Measurements from ENCODE around the gene RAPGEF3.

Gene RAPGEF3

GRCh38 chr12:47729233-47729632, 29.4 kb downstream of the RAPGEF3 start:
- no peaks in the 10 kb centered on the region for H3K9me3 Mint-ChIP-seq
- H3K36me3 Mint-ChIP-seq (ENCODE audit: low read depth): no peaks in the 10 kb centered on the region
- DNase-seq: no peak
- no peak overlapping the region for H3K27ac Mint-ChIP-seq
- H3K4me1 Mint-ChIP-seq: peaks cover 39% of the 10 kb centered on the region
- peaks cover 4% of the 10 kb centered on the region for H3K27me3 Mint-ChIP-seq (ENCODE audit: low read depth, poor library complexity)
- H3K4me3 Mint-ChIP-seq: no peak overlapping the region
- TF ChIP-seq, protein P1, sequence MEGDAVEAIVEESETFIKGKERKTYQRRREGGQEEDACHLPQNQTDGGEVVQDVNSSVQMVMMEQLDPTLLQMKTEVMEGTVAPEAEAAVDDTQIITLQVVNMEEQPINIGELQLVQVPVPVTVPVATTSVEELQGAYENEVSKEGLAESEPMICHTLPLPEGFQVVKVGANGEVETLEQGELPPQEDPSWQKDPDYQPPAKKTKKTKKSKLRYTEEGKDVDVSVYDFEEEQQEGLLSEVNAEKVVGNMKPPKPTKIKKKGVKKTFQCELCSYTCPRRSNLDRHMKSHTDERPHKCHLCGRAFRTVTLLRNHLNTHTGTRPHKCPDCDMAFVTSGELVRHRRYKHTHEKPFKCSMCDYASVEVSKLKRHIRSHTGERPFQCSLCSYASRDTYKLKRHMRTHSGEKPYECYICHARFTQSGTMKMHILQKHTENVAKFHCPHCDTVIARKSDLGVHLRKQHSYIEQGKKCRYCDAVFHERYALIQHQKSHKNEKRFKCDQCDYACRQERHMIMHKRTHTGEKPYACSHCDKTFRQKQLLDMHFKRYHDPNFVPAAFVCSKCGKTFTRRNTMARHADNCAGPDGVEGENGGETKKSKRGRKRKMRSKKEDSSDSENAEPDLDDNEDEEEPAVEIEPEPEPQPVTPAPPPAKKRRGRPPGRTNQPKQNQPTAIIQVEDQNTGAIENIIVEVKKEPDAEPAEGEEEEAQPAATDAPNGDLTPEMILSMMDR (IDR thresholded peaks at IDR 0.05): no peak

DNA sequence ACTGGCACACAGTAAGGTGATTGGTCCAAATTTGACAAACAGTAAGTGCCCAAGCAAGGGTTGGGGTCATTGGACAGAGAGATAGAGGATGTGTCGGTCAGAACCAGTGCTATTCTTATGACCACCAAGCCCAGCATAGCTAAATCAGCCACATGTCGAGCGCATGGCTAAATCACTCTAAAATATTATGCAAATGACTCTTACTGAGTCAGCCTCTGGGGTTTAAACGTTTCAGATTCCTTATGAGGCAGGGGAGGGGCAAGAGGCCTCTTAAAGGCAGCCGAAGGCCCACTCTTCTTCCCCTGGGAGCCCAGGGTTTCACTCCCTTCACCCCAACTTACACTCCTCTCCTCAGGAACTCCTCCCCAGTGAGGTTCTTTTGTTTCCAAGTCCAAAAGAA, 32.8 kb downstream of the RAPGEF3 start:
- Mint-ChIP-seq H3K4me1 (peaks cover 31% of the 10 kb centered on the region), H3K9me3 (no peaks in the 10 kb centered on the region), H3K4me3 (no peak overlapping the region), H3K27me3 (ENCODE audit: low read depth, poor library complexity) (peaks cover 4% of the 10 kb centered on the region), H3K36me3 (ENCODE audit: low read depth) (no peaks in the 10 kb centered on the region), H3K27ac (no peak overlapping the region)
- no peak for DNase-seq
- TF ChIP-seq, protein P1 (IDR thresholded peaks at IDR 0.05): no peak

- DNase-seq: no peak
- H3K9me3 Mint-ChIP-seq: no peaks in the 10 kb centered on the region
- peaks cover 4% of the 10 kb centered on the region for H3K27me3 Mint-ChIP-seq (ENCODE audit: low read depth, poor library complexity)
- TF ChIP-seq, protein P1 (IDR thresholded peaks at IDR 0.05): no peak
- H3K36me3 Mint-ChIP-seq (ENCODE audit: low read depth): no peaks in the 10 kb centered on the region
- no peak within 1 kb of the TSS for H3K27ac Mint-ChIP-seq
- H3K4me1 Mint-ChIP-seq: peaks cover 25% of the 10 kb centered on the region
- H3K4me3 Mint-ChIP-seq: no peak within 1 kb of the TSS
Observed at GRCh38 chr12:47725091-47725772, 33.4 kb downstream of the RAPGEF3 start, which contains the start of gene ENDOU. ENDOU (minus strand) TSS chr12:47725490; CDS start chr12:47725413, 77 bp downstream.

GRCh38 chr12:47722941-47723631, 35.6 kb downstream of the RAPGEF3 start:
- H3K4me3 Mint-ChIP-seq: no peak overlapping the region
- H3K4me1 Mint-ChIP-seq: peaks cover 13% of the 10 kb centered on the region
- TF ChIP-seq, protein P1 (IDR thresholded peaks at IDR 0.05): no peak
- H3K27me3 Mint-ChIP-seq (ENCODE audit: low read depth, poor library complexity): peaks cover 4% of the 10 kb centered on the region
- no peaks in the 10 kb centered on the region for H3K36me3 Mint-ChIP-seq (ENCODE audit: low read depth)
- no peak for DNase-seq
- H3K9me3 Mint-ChIP-seq: no peaks in the 10 kb centered on the region
- no peak overlapping the region for H3K27ac Mint-ChIP-seq

DNA sequence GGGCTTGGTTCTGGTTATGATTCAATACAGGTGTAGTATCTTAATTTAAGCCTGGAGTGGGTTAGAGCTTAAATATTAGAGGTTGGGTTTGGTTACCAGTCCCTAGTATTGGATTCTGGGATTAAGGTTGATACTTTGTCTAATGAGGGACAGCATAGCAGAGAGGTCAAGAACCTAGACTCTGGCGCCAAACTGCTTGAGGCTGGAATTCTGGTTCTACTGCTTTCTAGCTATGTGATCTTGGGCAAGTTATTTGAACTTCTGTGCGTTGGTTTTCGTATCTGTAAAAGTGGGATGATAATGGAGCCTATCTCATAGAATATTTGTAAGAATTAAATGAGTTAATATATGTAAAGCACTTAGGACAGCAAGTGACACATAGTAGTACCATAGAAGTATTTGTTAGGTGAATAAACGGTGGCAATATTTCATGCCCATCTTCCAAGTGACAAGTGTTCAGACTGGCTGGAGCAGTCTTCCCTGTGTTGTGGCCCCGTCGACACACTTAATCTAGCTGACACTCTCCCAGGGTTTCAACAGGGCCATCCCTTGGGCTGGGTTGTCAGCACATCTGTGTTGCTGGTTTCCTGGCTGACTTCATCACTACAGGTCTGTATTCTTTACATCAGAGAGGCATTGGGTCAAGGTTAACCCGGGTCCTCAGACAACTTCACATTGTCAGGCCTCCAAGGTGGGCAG, 36.4 kb downstream of the RAPGEF3 start:
- H3K4me1 Mint-ChIP-seq: peaks cover 16% of the 10 kb centered on the region
- H3K36me3 Mint-ChIP-seq (ENCODE audit: low read depth): no peaks in the 10 kb centered on the region
- no peaks in the 10 kb centered on the region for H3K9me3 Mint-ChIP-seq
- H3K4me3 Mint-ChIP-seq: no peak overlapping the region
- TF ChIP-seq, protein P1 (IDR thresholded peaks at IDR 0.05): no peak
- peaks cover 4% of the 10 kb centered on the region for H3K27me3 Mint-ChIP-seq (ENCODE audit: low read depth, poor library complexity)
- H3K27ac Mint-ChIP-seq: no peak overlapping the region
- DNase-seq: no peak

Measured in nephron progenitor cell (in vitro differentiated cells).